WTC11 (cell line): ENCODE data around the gene SPTBN4. TPM values are rescaled to one million over a fixed set of nuclear protein-coding genes. Genes with fewer than 3 reads are reported as not detected.

Experiments used
- CTCF ChIP-seq: fragments of 200-600 bp; IDR thresholded peaks from 2 replicates; pipeline ENCODE4 v1.8.0; 2022; ENCODE audit warnings: antibody characterized with exemption
- E2F4 ChIP-seq: sonication (generic); formaldehyde crosslinking; IDR thresholded peaks from 2 replicates; pipeline ENCODE4 v1.8.1; 2022; ENCODE audit warnings: low read depth, mild to moderate bottlenecking, moderate library complexity, missing genetic modification reagents, borderline replicate concordance
- ELF4 ChIP-seq: sonication (generic); formaldehyde crosslinking; IDR thresholded peaks from 2 replicates; pipeline ENCODE4 v1.8.1; 2022; ENCODE audit warnings: low read depth, mild to moderate bottlenecking, moderate library complexity, missing genetic modification reagents
- FOXP1 ChIP-seq: sonication (generic); formaldehyde crosslinking; IDR thresholded peaks from 2 replicates; pipeline ENCODE4 v1.8.0; 2022; ENCODE audit warnings: missing genetic modification reagents, mild to moderate bottlenecking, moderate library complexity, borderline replicate concordance
- GABPB1 ChIP-seq: sonication (generic); formaldehyde crosslinking; IDR thresholded peaks from 2 replicates; pipeline ENCODE4 v1.8.1; 2023; ENCODE audit warnings: mild to moderate bottlenecking, missing genetic modification reagents
- GTF2I ChIP-seq: fragments of 250-450 bp; sonication (Bioruptor Pico); conservative IDR thresholded peaks from 2 replicates; pipeline ENCODE4 v1.4.0; 2021; ENCODE audit warnings: mild to moderate bottlenecking
- JUN ChIP-seq: sonication (generic); formaldehyde crosslinking; IDR thresholded peaks from 2 replicates; pipeline ENCODE4 v1.8.0; 2023; ENCODE audit warnings: mild to moderate bottlenecking, missing genetic modification reagents
- NR3C1 ChIP-seq: sonication (generic); formaldehyde crosslinking; conservative IDR thresholded peaks from 2 replicates; pipeline ENCODE4 v1.8.1; 2023; ENCODE audit warnings: low read depth, mild to moderate bottlenecking, missing genetic modification reagents
- SMAD4 ChIP-seq: sonication (generic); formaldehyde crosslinking; IDR thresholded peaks from 2 replicates; pipeline ENCODE4 v1.8.0; 2022; ENCODE audit warnings: mild to moderate bottlenecking, missing genetic modification reagents
- SP1 ChIP-seq: sonication (generic); formaldehyde crosslinking; conservative IDR thresholded peaks from 2 replicates; pipeline ENCODE4 v1.8.1; 2022; ENCODE audit warnings: missing genetic modification reagents
- TEAD4 ChIP-seq: sonication (generic); formaldehyde crosslinking; IDR thresholded peaks from 2 replicates; pipeline ENCODE4 v1.8.0; 2022; ENCODE audit warnings: mild to moderate bottlenecking, missing genetic modification reagents
- USF2 ChIP-seq: sonication (generic); formaldehyde crosslinking; IDR thresholded peaks from 2 replicates; pipeline ENCODE4 v1.8.1; 2023; ENCODE audit warnings: mild to moderate bottlenecking, missing genetic modification reagents, moderate library complexity
- ZNF121 ChIP-seq: sonication (generic); formaldehyde crosslinking; IDR thresholded peaks from 2 replicates; pipeline ENCODE4 v1.8.0; 2023; ENCODE audit warnings: missing genetic modification reagents
- ZNF317 ChIP-seq: sonication (generic); formaldehyde crosslinking; IDR thresholded peaks from 2 replicates; pipeline ENCODE4 v1.8.1; 2023; ENCODE audit warnings: low read depth, mild to moderate bottlenecking, moderate library complexity, missing genetic modification reagents, borderline replicate concordance
- ZNF671 ChIP-seq: fragments of 250-450 bp; sonication (Bioruptor Pico); IDR thresholded peaks from 2 replicates; pipeline ENCODE4 v1.8.0; 2021; ENCODE audit warnings: mild to moderate bottlenecking
- total RNA-seq: library from RNA; stranded (reverse); gene quantifications from 3 replicates; pipeline ENCODE4 v1.2.3, GENCODE V29; 2021
- TF ChIP-seq, protein P1 (sequence below): fragments of 250-450 bp; sonication (Bioruptor Pico); IDR thresholded peaks from 2 replicates; pipeline ENCODE4 v2.1.2; 2022; ENCODE audit warnings: mild to moderate bottlenecking, moderate library complexity
- TF ChIP-seq, protein P2 (sequence below): sonication (generic); formaldehyde crosslinking; IDR thresholded peaks from 2 replicates; pipeline ENCODE4 v1.8.0; 2023; ENCODE audit warnings: missing genetic modification reagents
- TF ChIP-seq, protein P3 (sequence below): sonication (generic); formaldehyde crosslinking; IDR thresholded peaks from 2 replicates; pipeline ENCODE4 v1.8.1; 2023; ENCODE audit warnings: mild to moderate bottlenecking, moderate library complexity, missing genetic modification reagents
- TF ChIP-seq, protein P4 (sequence below): sonication (generic); formaldehyde crosslinking; IDR thresholded peaks from 2 replicates; pipeline ENCODE4 v1.8.0; 2022; ENCODE audit warnings: missing genetic modification reagents
- TF ChIP-seq, protein P5 (sequence below): sonication (generic); formaldehyde crosslinking; IDR thresholded peaks from 2 replicates; pipeline ENCODE4 v1.8.1; 2023; ENCODE audit warnings: mild to moderate bottlenecking, missing genetic modification reagents
- TF ChIP-seq, protein P6 (sequence below): sonication (generic); formaldehyde crosslinking; IDR thresholded peaks from 2 replicates; pipeline ENCODE4 v1.8.1; 2022; ENCODE audit warnings: mild to moderate bottlenecking, moderate library complexity, missing genetic modification reagents
- TF ChIP-seq, protein P7 (sequence below): sonication (generic); formaldehyde crosslinking; IDR thresholded peaks from 2 replicates; pipeline ENCODE4 v1.8.0; 2022; ENCODE audit warnings: mild to moderate bottlenecking, missing genetic modification reagents

Gene SPTBN4
- total RNA-seq, 1 experiment from 2014 or later: 2.8 TPM

DNA sequence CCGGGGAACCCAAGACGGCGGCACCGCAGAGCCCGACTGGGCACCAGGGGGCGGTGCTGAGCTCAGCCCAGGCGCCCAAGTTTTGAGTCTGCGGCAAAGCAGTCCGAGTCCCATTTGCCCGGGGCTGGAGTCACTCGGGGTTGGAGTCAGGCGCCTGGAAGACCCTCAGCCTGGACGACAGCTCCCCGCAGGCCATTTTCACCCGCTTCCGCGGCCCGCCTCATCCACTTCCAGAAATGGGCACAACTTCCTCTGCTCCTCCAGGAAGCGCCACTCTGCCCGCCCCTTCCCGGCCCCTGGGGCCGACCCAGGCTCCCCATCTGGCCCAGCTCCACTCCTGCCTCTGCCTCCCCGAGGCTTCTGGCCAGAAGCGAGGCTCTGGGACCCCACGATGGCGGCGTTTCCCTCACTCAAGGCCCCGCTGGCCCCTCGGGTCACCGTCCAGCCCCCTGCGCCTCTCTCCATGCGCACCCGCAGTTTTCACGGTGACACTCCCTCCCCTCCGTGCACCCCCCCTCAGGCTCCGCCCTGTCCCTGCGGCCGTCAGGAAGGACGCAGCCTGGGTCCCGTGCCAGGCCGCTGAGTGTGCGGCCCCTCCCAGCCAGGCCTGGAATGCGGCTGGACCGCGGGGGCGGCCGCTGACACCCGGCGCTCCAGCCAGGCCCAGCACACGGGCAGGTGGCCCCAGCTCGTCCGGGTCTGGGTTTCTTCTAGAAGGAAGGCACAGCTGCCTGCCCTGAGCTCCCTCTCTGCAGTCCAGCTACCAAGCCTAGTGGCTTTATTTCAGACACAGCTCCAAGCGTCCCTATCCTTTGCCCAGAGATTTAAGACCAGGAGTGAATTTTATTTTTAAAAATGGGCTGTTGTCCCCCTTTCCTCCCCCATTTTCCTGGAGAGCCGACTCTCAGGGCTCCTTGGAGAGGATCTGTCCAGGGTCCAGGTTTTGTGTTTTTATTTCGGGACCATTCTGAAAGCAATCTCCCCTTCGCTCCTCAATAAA, 45.7 kb upstream of the SPTBN4 start (continued):
- TF ChIP-seq ZNF671 (CRISPR knock-in tag) (no peak), SP1 (CRISPR knock-in tag) (peak; percentile 86), NR3C1 (no peak), E2F4 (no peak), FOXP1 (CRISPR knock-in tag) (no peak; the same call in 1 of the 2 replicates), TEAD4 (peak; percentile 96), ZNF121 (CRISPR knock-in tag) (peak; percentile 66), USF2 (CRISPR knock-in tag) (no peak; the same call in none of the 2 replicates), ZNF317 (CRISPR knock-in tag) (no peak), GABPB1 (peak; percentile 59), JUN (no peak), CTCF (peak; percentile 91), ELF4 (CRISPR knock-in tag) (no peak), SMAD4 (no peak), GTF2I (CRISPR knock-in tag) (no peak)
- TF ChIP-seq, protein P1, sequence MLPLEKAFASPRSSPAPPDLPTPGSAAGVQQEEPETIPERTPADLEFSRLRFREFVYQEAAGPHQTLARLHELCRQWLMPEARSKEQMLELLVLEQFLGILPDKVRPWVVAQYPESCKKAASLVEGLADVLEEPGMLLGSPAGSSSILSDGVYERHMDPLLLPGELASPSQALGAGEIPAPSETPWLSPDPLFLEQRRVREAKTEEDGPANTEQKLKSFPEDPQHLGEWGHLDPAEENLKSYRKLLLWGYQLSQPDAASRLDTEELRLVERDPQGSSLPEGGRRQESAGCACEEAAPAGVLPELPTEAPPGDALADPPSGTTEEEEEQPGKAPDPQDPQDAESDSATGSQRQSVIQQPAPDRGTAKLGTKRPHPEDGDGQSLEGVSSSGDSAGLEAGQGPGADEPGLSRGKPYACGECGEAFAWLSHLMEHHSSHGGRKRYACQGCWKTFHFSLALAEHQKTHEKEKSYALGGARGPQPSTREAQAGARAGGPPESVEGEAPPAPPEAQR: no peak
- TF ChIP-seq, protein P2, sequence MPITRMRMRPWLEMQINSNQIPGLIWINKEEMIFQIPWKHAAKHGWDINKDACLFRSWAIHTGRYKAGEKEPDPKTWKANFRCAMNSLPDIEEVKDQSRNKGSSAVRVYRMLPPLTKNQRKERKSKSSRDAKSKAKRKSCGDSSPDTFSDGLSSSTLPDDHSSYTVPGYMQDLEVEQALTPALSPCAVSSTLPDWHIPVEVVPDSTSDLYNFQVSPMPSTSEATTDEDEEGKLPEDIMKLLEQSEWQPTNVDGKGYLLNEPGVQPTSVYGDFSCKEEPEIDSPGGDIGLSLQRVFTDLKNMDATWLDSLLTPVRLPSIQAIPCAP: no peak
- TF ChIP-seq, protein P3, sequence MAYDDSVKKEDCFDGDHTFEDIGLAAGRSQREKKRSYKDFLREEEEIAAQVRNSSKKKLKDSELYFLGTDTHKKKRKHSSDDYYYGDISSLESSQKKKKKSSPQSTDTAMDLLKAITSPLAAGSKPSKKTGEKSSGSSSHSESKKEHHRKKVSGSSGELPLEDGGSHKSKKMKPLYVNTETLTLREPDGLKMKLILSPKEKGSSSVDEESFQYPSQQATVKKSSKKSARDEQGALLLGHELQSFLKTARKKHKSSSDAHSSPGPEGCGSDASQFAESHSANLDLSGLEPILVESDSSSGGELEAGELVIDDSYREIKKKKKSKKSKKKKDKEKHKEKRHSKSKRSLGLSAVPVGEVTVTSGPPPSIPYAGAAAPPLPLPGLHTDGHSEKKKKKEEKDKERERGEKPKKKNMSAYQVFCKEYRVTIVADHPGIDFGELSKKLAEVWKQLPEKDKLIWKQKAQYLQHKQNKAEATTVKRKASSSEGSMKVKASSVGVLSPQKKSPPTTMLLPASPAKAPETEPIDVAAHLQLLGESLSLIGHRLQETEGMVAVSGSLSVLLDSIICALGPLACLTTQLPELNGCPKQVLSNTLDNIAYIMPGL (CRISPR knock-in tag): peak; percentile 76
- TF ChIP-seq, protein P4, sequence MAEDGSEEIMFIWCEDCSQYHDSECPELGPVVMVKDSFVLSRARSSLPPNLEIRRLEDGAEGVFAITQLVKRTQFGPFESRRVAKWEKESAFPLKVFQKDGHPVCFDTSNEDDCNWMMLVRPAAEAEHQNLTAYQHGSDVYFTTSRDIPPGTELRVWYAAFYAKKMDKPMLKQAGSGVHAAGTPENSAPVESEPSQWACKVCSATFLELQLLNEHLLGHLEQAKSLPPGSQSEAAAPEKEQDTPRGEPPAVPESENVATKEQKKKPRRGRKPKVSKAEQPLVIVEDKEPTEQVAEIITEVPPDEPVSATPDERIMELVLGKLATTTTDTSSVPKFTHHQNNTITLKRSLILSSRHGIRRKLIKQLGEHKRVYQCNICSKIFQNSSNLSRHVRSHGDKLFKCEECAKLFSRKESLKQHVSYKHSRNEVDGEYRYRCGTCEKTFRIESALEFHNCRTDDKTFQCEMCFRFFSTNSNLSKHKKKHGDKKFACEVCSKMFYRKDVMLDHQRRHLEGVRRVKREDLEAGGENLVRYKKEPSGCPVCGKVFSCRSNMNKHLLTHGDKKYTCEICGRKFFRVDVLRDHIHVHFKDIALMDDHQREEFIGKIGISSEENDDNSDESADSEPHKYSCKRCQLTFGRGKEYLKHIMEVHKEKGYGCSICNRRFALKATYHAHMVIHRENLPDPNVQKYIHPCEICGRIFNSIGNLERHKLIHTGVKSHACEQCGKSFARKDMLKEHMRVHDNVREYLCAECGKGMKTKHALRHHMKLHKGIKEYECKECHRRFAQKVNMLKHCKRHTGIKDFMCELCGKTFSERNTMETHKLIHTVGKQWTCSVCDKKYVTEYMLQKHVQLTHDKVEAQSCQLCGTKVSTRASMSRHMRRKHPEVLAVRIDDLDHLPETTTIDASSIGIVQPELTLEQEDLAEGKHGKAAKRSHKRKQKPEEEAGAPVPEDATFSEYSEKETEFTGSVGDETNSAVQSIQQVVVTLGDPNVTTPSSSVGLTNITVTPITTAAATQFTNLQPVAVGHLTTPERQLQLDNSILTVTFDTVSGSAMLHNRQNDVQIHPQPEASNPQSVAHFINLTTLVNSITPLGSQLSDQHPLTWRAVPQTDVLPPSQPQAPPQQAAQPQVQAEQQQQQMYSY (CRISPR knock-in tag): no peak; the same call in 1 of the 2 replicates
- TF ChIP-seq, protein P5, sequence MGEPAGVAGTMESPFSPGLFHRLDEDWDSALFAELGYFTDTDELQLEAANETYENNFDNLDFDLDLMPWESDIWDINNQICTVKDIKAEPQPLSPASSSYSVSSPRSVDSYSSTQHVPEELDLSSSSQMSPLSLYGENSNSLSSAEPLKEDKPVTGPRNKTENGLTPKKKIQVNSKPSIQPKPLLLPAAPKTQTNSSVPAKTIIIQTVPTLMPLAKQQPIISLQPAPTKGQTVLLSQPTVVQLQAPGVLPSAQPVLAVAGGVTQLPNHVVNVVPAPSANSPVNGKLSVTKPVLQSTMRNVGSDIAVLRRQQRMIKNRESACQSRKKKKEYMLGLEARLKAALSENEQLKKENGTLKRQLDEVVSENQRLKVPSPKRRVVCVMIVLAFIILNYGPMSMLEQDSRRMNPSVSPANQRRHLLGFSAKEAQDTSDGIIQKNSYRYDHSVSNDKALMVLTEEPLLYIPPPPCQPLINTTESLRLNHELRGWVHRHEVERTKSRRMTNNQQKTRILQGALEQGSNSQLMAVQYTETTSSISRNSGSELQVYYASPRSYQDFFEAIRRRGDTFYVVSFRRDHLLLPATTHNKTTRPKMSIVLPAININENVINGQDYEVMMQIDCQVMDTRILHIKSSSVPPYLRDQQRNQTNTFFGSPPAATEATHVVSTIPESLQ (CRISPR knock-in tag): no peak
- TF ChIP-seq, protein P6, sequence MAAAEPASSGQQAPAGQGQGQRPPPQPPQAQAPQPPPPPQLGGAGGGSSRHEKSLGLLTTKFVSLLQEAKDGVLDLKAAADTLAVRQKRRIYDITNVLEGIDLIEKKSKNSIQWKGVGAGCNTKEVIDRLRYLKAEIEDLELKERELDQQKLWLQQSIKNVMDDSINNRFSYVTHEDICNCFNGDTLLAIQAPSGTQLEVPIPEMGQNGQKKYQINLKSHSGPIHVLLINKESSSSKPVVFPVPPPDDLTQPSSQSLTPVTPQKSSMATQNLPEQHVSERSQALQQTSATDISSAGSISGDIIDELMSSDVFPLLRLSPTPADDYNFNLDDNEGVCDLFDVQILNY (CRISPR knock-in tag): peak; percentile 58; the same call in 1 of the 2 replicates
- TF ChIP-seq, protein P7, sequence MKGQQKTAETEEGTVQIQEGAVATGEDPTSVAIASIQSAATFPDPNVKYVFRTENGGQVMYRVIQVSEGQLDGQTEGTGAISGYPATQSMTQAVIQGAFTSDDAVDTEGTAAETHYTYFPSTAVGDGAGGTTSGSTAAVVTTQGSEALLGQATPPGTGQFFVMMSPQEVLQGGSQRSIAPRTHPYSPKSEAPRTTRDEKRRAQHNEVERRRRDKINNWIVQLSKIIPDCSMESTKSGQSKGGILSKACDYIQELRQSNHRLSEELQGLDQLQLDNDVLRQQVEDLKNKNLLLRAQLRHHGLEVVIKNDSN (CRISPR knock-in tag): peak; percentile 51; the same call in 1 of the 2 replicates
